Epithelial cell of esophagus (primary cell): ENCODE measurements around the gene COL20A1.

Experiments used
- DNase-seq: peaks from one replicate; pipeline ENCODE4 v3.0.0; 2010; ENCODE audit warnings: low read depth
- H3K4me3 ChIP-seq: 2 replicates; pipeline ENCODE4 v1.5.1; 2011; ENCODE audit warnings: mild to moderate bottlenecking, low read length, control low read depth
- TF ChIP-seq, protein P1 (sequence below): IDR thresholded peaks from 2 replicates; pipeline ENCODE4 v1.5.1; 2011; ENCODE audit warnings: low read depth, mild to moderate bottlenecking, low read length, control low read depth, inconsistent platforms; ENCODE audit not compliant: insufficient read depth; ENCODE audit errors: missing control alignments

COL20A1 gene

DNA sequence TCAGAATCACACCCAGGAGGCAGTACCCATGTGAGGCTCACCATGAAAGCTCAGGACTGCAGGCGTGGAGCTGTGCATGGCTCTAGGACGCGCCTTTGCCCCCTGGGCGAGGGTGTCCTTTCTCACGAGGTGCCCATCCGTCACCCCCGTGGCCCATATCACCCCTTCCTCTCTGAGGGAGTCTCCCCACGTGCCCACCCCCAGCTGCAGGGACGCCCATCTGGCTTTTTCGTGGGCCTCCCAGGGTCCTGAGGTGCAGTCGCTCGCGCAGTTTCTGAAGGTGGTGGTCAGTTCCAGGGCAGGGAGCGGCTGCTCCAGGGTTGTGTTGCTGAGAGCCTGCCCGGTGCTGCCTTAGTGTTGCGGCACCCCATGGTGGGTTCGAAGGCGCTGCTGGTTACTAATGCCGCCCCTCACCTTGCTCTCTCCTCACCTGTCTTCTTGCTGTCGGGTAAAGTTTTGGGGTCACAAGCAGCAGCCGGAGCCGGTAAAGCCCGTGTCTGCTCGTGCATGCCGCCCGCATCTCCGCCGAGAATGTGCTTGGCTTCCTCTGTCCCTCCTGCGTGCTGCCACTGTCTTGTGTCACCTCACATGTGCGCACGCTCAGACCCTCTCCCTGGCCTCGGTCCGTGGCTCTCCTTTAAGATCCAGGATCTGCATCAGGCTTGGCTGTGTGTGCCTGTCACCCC lies 9.4 kb upstream of the COL20A1 start:
- no peak overlapping the region for H3K4me3 ChIP-seq
- no peak for DNase-seq
- TF ChIP-seq, protein P1, sequence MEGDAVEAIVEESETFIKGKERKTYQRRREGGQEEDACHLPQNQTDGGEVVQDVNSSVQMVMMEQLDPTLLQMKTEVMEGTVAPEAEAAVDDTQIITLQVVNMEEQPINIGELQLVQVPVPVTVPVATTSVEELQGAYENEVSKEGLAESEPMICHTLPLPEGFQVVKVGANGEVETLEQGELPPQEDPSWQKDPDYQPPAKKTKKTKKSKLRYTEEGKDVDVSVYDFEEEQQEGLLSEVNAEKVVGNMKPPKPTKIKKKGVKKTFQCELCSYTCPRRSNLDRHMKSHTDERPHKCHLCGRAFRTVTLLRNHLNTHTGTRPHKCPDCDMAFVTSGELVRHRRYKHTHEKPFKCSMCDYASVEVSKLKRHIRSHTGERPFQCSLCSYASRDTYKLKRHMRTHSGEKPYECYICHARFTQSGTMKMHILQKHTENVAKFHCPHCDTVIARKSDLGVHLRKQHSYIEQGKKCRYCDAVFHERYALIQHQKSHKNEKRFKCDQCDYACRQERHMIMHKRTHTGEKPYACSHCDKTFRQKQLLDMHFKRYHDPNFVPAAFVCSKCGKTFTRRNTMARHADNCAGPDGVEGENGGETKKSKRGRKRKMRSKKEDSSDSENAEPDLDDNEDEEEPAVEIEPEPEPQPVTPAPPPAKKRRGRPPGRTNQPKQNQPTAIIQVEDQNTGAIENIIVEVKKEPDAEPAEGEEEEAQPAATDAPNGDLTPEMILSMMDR = no peak

DNA sequence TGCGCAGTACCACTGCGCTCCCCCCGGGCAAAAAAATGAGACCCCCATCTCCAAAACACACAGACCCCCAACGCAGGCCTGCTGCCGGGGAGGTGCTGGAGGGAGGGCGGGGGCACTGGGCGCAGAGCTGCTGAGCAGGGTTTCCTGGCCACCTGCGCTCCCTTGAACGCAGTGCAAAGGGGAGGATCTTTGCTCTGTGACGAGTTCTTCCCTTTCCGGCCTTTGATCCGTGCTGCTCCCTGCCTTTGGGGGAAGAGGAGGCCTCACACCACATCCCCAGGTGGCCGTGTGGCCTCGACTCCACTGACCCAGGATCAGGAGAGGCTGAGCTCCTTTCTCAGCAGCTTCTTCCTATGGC lies 8.9 kb upstream of the COL20A1 start:
- DNase-seq = no peak
- no peak overlapping the region for H3K4me3 ChIP-seq
- TF ChIP-seq, protein P1 = no peak

DNA sequence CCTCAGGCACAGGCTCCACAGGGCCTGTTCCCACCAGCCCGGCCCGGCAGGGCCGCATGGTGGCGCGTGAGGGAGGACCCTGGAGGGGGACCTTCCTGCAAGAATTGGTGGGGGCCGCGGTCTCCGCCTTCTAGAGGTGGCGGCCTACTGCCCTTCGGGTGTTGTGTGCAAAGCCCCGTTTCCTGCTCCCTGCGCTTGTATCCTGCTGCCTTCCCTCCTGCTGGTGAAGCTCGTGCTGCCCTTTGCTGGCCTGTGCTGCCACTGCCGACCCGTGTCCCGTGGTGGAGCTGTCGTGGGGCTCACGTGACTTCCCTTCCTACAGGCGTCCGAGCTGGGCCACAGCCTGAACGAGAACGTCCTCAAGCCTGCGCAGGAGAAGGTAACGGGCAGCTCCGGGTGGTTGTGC lies 8.4 kb upstream of the COL20A1 start:
- DNase-seq = no peak
- TF ChIP-seq, protein P1 = no peak
- H3K4me3 ChIP-seq = no peak overlapping the region

DNA sequence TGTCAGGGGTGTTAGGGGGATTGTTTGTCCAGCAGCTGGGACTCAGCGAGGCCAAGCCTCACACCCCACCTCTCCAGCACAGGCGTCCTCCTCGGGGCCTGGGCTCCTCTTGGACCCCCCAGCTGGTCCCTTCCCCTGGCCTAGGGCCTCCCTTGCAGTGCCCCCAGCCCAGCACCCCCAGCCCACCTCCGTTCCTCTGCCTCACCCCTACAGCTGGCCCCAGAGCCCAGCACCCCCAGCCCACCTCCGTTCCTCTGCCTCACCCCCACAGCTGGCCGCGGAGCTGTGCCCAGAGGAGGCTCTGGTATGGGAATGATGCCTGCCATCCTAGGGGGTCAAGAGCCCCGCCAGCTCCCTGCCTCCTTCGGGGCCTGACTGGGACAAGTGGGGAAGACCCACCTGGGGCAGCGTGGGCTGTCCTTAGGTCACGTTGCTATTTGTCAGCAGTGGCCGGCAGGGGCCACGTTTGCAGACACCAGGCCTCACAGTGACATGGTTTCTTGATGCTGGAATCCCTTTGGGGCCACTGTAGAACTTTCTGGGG lies 7.9 kb upstream of the COL20A1 start:
- DNase-seq = no peak
- H3K4me3 ChIP-seq = no peak overlapping the region
- TF ChIP-seq, protein P1 = no peak

DNA sequence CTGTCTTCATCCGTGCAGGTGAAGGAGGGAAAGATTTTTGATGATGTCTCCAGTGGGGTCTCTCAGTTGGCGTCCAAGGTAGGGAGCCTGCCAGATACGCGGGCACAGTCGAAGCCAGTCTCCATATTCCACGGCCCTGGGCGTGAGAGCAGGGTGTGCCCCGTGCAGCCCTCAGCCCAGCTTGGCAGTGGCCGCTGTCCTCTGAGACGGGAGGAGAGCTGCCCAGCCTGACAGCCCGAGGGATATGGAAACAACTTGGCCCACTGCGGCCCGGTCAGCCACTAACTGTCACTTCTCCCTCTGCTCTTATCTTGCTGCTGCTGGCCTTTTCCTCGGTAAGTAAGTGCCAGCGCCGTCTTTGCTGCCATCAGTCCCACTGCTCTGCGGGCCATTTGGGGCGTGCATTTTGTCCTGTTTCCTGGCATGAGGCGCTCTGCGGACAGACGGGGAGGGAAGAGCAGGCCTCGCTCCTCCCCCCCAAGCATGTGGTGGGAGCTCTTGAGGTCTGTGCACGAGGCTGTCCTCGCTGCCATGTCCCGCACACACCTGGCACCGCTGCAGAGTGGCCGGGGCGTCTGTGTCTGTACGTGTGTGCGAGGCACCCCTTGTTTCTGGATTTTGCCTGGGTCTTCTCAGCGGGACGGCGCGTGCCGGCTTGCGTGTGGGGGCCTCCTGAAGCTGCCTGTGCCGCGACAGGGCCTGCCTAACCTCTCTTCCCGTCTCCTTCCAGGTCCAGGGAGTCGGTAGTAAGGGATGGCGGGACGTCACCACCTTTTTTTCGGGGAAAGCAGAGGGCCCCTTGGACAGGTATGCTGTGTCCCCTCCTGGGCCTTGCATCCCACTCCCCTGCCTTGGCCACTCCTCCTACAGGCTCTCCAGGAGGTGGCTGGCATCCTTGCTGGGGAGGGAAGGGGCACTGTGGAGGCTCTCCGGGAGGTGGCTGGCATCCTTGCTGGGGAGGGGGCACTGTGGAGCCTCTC lies 7.1 kb upstream of the COL20A1 start:
- no peak for DNase-seq
- no peak overlapping the region for H3K4me3 ChIP-seq
- TF ChIP-seq, protein P1 = no peak

DNA sequence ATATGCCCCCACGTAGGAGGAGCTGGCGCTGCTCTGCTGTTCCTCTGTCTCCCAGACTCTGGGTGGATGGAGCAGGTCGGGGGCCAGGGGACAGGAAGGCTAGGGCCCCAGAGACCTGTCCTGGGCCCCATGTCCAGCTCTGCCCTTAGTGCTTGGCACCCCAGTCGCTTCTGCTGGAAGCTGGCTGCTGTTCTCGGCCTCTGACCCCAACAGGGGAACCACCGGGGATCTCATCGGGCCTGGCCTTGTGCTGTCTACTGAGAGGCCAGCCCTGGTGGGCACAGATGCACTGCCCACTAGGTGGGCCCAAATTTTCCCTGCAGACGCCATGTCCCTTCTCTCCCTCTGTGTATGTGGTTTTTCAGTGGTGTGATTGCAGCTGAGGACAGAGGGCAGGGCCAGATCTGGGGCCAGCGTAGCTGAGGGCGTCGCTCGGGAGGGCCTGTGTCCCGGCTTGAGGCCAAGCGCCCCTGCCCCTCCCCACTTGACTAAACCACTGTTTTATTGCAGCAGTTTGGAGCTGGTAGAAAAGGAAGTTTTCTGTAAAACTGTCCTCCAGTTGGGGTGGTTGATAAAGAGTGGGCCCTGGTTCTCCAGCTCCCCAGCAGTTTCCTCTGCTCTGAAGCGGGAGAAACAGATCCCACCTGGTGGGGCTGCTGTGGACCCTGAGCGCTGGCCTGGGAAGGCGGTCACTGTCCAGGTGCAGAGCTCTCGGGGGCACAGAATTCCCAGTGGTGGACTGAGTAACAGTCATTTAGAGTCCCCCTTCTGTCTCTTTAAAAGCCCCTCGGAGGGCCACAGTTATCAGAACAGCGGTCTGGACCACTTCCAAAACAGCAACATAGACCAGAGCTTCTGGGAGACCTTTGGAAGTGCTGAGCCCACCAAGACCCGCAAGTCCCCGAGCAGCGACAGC lies 5.9 kb upstream of the COL20A1 start:
- TF ChIP-seq, protein P1 = no peak
- H3K4me3 ChIP-seq = no peak overlapping the region
- no peak for DNase-seq
